ENCODE data around the gene TEX36.

- TF ChIP-seq EZH2 (IDR thresholded peaks at IDR 0.05; ENCODE audit: low read depth) (no peak), CTCF (conservative IDR thresholded peaks at IDR 0.05) (no peak)
These were observed 36.7 kb downstream of the TEX36 start for GRCh38 chr10:125646311-125646710.
